AG09319 (cell line): ENCODE results near the gene ALG14.

Source experiments
- DNase-seq: peaks from one replicate; pipeline ENCODE4 v3.0.0-alpha.2; 2010; ENCODE audit warnings: low read depth; ENCODE audit errors: extremely low read depth
- CTCF ChIP-seq: IDR thresholded peaks from 2 replicates; pipeline ENCODE4 v1.5.1; 2011; ENCODE audit warnings: low read depth, mild to moderate bottlenecking, inconsistent platforms, low read length, moderate library complexity

ALG14 gene

GRCh38 chr1:95006681-95007080 is 66.1 kb downstream of the ALG14 start:
- peak; percentile 36 for DNase-seq

GRCh38 chr1:95005584-95005983 is 67.2 kb downstream of the ALG14 start:
- no peak for TF ChIP-seq CTCF
- DNase-seq = no peak

More at GRCh38 chr1:95006681-95007080, 66.1 kb downstream of the ALG14 start:
- TF ChIP-seq CTCF = no peak

- no peak for TF ChIP-seq CTCF
- no peak for DNase-seq
Observed at GRCh38 chr1:95004013-95004412, 68.7 kb downstream of the ALG14 start.

- DNase-seq = no peak
- no peak for TF ChIP-seq CTCF
Observed at GRCh38 chr1:95003433-95003738, 69.4 kb downstream of the ALG14 start.

GRCh38 chr1:95002540-95003432 is 70.0 kb downstream of the ALG14 start:
- no peak for DNase-seq
- TF ChIP-seq CTCF = no peak

GRCh38 chr1:95002164-95002539 is 70.6 kb downstream of the ALG14 start:
- DNase-seq = no peak
- TF ChIP-seq CTCF = no peak

GRCh38 chr1:94999456-95000131 is 73.2 kb downstream of the ALG14 start:
- DNase-seq = no peak
- TF ChIP-seq CTCF = no peak
